Endothelial cell (in vitro differentiated cells): ENCODE data around the gene GALNT18. TPM values are rescaled to one million over a fixed set of nuclear protein-coding genes. Genes with fewer than 3 reads are reported as not detected.
A peak's percentile ranks its signal among the peaks of the same experiment; 100 is the strongest.

Experiments used
- DNase-seq: peaks from one replicate; pipeline ENCODE4 v3.0.0; 2021; ENCODE audit warnings: low spot score
- H3K27ac Mint-ChIP-seq: one replicate; pipeline ENCODE4 v1.8.0; 2021; ENCODE audit warnings: mixed read lengths, inconsistent platforms; ENCODE audit not compliant: unreplicated experiment
- H3K27me3 Mint-ChIP-seq: one replicate; pipeline ENCODE4 v1.8.0; 2021; ENCODE audit warnings: mild to moderate bottlenecking, moderate library complexity, mixed read lengths, inconsistent platforms; ENCODE audit not compliant: unreplicated experiment
- H3K36me3 Mint-ChIP-seq: one replicate; pipeline ENCODE4 v1.8.0; 2021; ENCODE audit warnings: mild to moderate bottlenecking, low read depth, mixed read lengths, inconsistent platforms; ENCODE audit not compliant: unreplicated experiment
- H3K4me1 Mint-ChIP-seq: one replicate; pipeline ENCODE4 v1.8.0; 2021; ENCODE audit warnings: mild to moderate bottlenecking, mixed read lengths, inconsistent platforms; ENCODE audit not compliant: unreplicated experiment
- H3K4me3 Mint-ChIP-seq: one replicate; pipeline ENCODE4 v1.8.0; 2021; ENCODE audit warnings: mild to moderate bottlenecking, mixed read lengths, inconsistent platforms; ENCODE audit not compliant: unreplicated experiment
- H3K9me3 Mint-ChIP-seq: one replicate; pipeline ENCODE4 v1.8.0; 2021; ENCODE audit warnings: mixed read lengths, inconsistent platforms; ENCODE audit not compliant: unreplicated experiment
- CTCF ChIP-seq: fragments of 200-600 bp; sonication (generic); IDR thresholded peaks from one replicate; pipeline ENCODE4 v1.5.0; 2021; ENCODE audit warnings: antibody characterized with exemption; ENCODE audit not compliant: unreplicated experiment
- long read RNA-seq: library from polyadenylated mRNA; unstranded; transcript quantifications from one replicate; pipeline ENCODE4 v2.0.0, GENCODE V29; 2020; ENCODE audit not compliant: unreplicated experiment
- total RNA-seq: library from RNA; stranded (reverse); fragmentation: NEBNext Ultra II Directional; extraction: Animal tissue kit (Norgen Biotek cat#: 25700); gene quantifications from one replicate; pipeline ENCODE4 v1.2.1, GENCODE V29; 2021; ENCODE audit not compliant: unreplicated experiment

Gene GALNT18
- total RNA-seq: 87.6 TPM
- long read RNA-seq, transcript GALNT18-201 (11 exons, 2,504 nt): major isoform, 112 of 140 reads
- long read RNA-seq, partial matches to known transcripts: 6 of 140 reads
- long read RNA-seq, other reads (novel, unspliced or antisense): 21 of 140 reads

- H3K36me3 Mint-ChIP-seq: peaks cover 8% of the 10 kb centered on the region
- peak; percentile 75 for TF ChIP-seq CTCF
- H3K27me3 Mint-ChIP-seq: peaks cover 7% of the 10 kb centered on the region
- H3K27ac Mint-ChIP-seq: no peak within 1 kb of the TSS
- peak; percentile 96 for DNase-seq
- no peaks in the 10 kb centered on the region for H3K9me3 Mint-ChIP-seq
- H3K4me3 Mint-ChIP-seq: peak within 1 kb of the TSS; percentile 98
- H3K4me1 Mint-ChIP-seq: peaks cover 34% of the 10 kb centered on the region
Observed at GRCh38 chr11:11621573-11622339, at the start of gene GALNT18. Gene GALNT18 (minus strand): TSS chr11:11622005.

GRCh38 chr11:11670574-11670973, 48.8 kb upstream of the GALNT18 start:
- Mint-ChIP-seq H3K9me3 (peaks cover 6% of the 10 kb centered on the region), H3K27me3 (peaks cover 2% of the 10 kb centered on the region), H3K36me3 (peaks cover 5% of the 10 kb centered on the region), H3K4me3 (no peak overlapping the region), H3K27ac (no peak overlapping the region), H3K4me1 (peaks cover 20% of the 10 kb centered on the region)
- TF ChIP-seq CTCF: no peak
- no peak for DNase-seq

GRCh38 chr11:11669233-11669846, 47.5 kb upstream of the GALNT18 start:
- H3K27ac Mint-ChIP-seq: no peak overlapping the region
- DNase-seq: no peak
- TF ChIP-seq CTCF: no peak
- H3K9me3 Mint-ChIP-seq: peaks cover 6% of the 10 kb centered on the region
- peaks cover 2% of the 10 kb centered on the region for H3K27me3 Mint-ChIP-seq
- H3K4me3 Mint-ChIP-seq: no peak overlapping the region
- peaks cover 5% of the 10 kb centered on the region for H3K36me3 Mint-ChIP-seq
- peaks cover 20% of the 10 kb centered on the region for H3K4me1 Mint-ChIP-seq

- DNase-seq: no peak
- Mint-ChIP-seq H3K27ac (no peak overlapping the region), H3K27me3 (peaks cover 2% of the 10 kb centered on the region), H3K4me1 (peaks cover 24% of the 10 kb centered on the region), H3K9me3 (peaks cover 6% of the 10 kb centered on the region), H3K4me3 (no peak overlapping the region), H3K36me3 (peaks cover 5% of the 10 kb centered on the region)
- no peak for TF ChIP-seq CTCF
Observed at GRCh38 chr11:11668781-11669180, 47.0 kb upstream of the GALNT18 start.

- Mint-ChIP-seq H3K27me3 (peaks cover 2% of the 10 kb centered on the region), H3K4me3 (no peak overlapping the region), H3K27ac (no peak overlapping the region), H3K9me3 (peaks cover 6% of the 10 kb centered on the region), H3K4me1 (peaks cover 29% of the 10 kb centered on the region), H3K36me3 (peaks cover 5% of the 10 kb centered on the region)
- TF ChIP-seq CTCF: no peak
- no peak for DNase-seq
Observed at GRCh38 chr11:11668274-11668673, 46.5 kb upstream of the GALNT18 start.
